GM12873 (cell line): ENCODE results near the gene SENP5.

Source experiments
- CTCF ChIP-seq: IDR thresholded peaks from 2 replicates; pipeline ENCODE4 v1.5.1; 2012; ENCODE audit warnings: low read depth, mild to moderate bottlenecking, moderate library complexity, low read length, control low read depth; ENCODE audit not compliant: insufficient read depth; ENCODE audit errors: missing control alignments

SENP5 gene

GRCh38 chr3:196974661-196975060, 106.9 kb downstream of the SENP5 start:
- TF ChIP-seq CTCF: no peak

GRCh38 chr3:196975349-196975748, 107.6 kb downstream of the SENP5 start:
- TF ChIP-seq CTCF: no peak

- no peak for TF ChIP-seq CTCF
These were observed 109.2 kb downstream of the SENP5 start for GRCh38 chr3:196976941-196977340.

GRCh38 chr3:196979545-196979944, 111.8 kb downstream of the SENP5 start:
- TF ChIP-seq CTCF: no peak

- no peak for TF ChIP-seq CTCF
These were observed 113.9 kb downstream of the SENP5 start for GRCh38 chr3:196981657-196982056.

- TF ChIP-seq CTCF: no peak
These were observed 115.5 kb downstream of the SENP5 start for GRCh38 chr3:196983186-196983585.
